ENCODE results near the gene RPS5. TPM values are rescaled to one million over a fixed set of nuclear protein-coding genes. Genes with fewer than 3 reads are reported as not detected.
"Not testable (repeated sequence)": the region's sequence is repeated elsewhere in the genome, so short reads cannot be mapped to it uniquely, and the experiment has no call there.

Gene RPS5
- total and polyA plus RNA-seq, 10 donors, result 712 to 2,466 (median 1,177) TPM

DNA sequence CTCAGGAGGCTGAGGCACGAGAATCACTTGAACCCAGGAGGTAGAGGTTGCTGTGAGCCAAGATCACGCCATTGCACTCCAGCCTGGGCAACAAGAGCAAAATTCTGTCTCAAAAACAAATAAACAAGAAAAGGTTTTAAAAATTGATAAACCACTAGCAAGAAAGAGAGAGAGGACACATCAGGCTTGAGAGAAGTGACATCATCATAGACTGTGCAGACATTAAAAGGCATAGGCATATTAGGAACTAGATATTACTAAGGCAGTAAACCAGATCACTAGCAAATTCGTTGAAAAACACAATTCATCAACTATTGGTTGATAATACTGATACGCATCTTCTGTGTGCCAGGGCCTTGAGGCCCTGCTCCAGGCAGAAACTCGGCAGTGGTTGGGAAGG, 41.5 kb upstream of the RPS5 start:
- 76 to 89% (median 80%) methylated on average over 5 of the region's 5 CpGs for WGBS, 5 donors
- H3K27me3 ChIP-seq (replicated peaks in 1 of 7), result peaks cover 0 to 39% (median 2%) of the 10 kb centered on the region in 7 donors

DNA sequence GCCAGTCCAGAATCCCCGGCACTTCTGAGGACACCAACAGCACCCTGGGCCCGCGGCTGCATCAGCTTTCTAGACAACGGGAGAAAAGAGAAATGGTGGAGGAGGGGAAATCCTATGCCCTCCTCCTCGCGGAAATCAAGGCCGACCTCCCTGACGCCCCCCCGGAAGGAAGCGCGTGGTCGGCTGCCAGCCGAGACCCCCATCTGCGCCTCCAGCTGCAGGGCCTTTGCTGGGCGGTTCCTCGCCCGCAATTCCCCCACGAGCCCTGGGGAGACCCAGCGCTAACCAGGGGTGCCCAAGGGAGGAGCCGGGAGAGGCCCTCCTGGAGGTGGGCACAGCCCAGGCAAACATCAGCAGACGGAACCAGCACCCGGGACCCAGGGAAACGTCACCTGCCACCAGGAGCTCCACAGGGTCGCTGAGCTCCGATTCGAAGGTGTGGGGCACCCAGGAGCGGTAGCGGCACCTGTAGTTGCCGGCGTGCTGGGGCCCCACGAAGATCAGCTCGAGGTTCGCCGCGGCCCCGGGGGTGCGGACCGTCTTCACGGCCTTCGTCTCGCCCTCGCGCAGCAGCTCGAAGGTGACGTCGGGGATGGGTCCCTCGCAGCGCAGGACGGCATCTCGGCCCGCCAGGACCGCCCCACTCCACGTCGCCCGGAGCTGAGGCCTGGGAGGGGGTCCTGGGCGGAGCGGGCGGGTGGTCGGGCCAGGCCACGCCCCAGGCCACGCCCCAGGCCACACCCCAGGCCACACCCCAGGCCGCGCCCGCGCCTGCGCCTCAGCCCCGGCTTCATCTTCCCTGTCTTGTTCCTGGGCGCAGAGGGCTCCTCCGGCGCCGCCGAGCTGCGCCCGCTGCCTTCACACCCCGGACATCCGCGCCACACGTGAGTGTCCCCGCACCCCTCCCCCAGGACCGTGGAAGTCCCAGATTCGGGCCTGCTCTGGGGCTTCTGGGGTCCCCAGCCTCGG, 39.8 kb upstream of the RPS5 start:
- DNase-seq, result peak; percentile 91
- H3K4me3 ChIP-seq, result peak overlapping the region; percentile 31 to 76 (median 64)
- peak overlapping the region; percentile 30 to 87 (median 80) for H3K27ac ChIP-seq
- H3K9me3 ChIP-seq, result no peaks in the 10 kb centered on the region
- peaks cover 0 to 51% (median 2%) of the 10 kb centered on the region in 7 donors for H3K27me3 ChIP-seq (replicated peaks in 1 of 7)
- peaks cover 0 to 53% (median 32%) of the 10 kb centered on the region in 6 donors for H3K4me1 ChIP-seq
- peaks cover 0 to 21% (median 3%) of the 10 kb centered on the region in 6 donors for H3K36me3 ChIP-seq
- TF ChIP-seq, protein P1, sequence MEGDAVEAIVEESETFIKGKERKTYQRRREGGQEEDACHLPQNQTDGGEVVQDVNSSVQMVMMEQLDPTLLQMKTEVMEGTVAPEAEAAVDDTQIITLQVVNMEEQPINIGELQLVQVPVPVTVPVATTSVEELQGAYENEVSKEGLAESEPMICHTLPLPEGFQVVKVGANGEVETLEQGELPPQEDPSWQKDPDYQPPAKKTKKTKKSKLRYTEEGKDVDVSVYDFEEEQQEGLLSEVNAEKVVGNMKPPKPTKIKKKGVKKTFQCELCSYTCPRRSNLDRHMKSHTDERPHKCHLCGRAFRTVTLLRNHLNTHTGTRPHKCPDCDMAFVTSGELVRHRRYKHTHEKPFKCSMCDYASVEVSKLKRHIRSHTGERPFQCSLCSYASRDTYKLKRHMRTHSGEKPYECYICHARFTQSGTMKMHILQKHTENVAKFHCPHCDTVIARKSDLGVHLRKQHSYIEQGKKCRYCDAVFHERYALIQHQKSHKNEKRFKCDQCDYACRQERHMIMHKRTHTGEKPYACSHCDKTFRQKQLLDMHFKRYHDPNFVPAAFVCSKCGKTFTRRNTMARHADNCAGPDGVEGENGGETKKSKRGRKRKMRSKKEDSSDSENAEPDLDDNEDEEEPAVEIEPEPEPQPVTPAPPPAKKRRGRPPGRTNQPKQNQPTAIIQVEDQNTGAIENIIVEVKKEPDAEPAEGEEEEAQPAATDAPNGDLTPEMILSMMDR (IDR thresholded peaks at IDR 0.05 in 8 of 11, conservative IDR thresholded peaks at IDR 0.05 in 3 of 11), result no peak
- TF ChIP-seq POLR2A (IDR thresholded peaks at IDR 0.05), result peak in 1 of 3 donors; percentile 12
- TF ChIP-seq POLR2AphosphoS5 (IDR thresholded peaks at IDR 0.05), result peak; percentile 81 to 87 (median 81)
- intact Hi-C loops (cut with DNase I; ENCODE audit: low total_unique reads), result no loop called here
- 1 to 3% (median 2%) methylated on average over 22 to 82 of the region's 82 CpGs for WGBS, 5 donors

More for the DNA sequence above, 41.5 kb upstream of the RPS5 start:
- TF ChIP-seq POLR2AphosphoS5 (IDR thresholded peaks at IDR 0.05), result no peak
- TF ChIP-seq POLR2A (IDR thresholded peaks at IDR 0.05), result no peak
- TF ChIP-seq, protein P1 (IDR thresholded peaks at IDR 0.05 in 8 of 11, conservative IDR thresholded peaks at IDR 0.05 in 3 of 11), result no peak
- no peak for DNase-seq
- intact Hi-C loops (cut with DNase I; ENCODE audit: low total_unique reads), result no loop called here
- Histone ChIP-seq H3K4me1 (peaks cover 0 to 47% (median 32%) of the 10 kb centered on the region in 6 donors), H3K27ac (no peak overlapping the region), H3K4me3 (no peak overlapping the region), H3K36me3 (peaks cover 0 to 15% (median 0%) of the 10 kb centered on the region in 6 donors), H3K9me3 (no peaks in the 10 kb centered on the region)

DNA sequence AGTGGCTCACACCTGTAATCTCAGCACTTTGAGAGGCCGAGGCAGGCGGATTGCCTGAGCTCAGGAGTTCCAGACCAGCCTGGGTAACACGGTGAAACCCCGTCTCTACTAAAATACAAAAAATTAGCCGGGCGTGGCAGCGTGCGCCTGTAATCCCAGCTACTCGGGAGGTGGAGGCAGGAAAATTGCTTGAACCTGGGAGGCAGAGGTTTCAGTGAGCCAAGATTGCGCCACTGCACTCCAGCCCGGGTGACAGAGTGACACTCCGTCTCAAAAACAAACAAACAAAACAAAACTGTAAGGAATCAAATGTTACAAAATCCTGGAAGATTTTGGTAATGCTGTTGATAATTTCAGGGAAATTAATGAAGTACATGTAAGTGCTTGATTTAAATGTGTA, 39.0 kb upstream of the RPS5 start:
- 18 to 32% (median 29%) methylated on average over 12 of the region's 12 CpGs for WGBS, 5 donors
- DNase-seq, result not testable (repeated sequence)

DNA sequence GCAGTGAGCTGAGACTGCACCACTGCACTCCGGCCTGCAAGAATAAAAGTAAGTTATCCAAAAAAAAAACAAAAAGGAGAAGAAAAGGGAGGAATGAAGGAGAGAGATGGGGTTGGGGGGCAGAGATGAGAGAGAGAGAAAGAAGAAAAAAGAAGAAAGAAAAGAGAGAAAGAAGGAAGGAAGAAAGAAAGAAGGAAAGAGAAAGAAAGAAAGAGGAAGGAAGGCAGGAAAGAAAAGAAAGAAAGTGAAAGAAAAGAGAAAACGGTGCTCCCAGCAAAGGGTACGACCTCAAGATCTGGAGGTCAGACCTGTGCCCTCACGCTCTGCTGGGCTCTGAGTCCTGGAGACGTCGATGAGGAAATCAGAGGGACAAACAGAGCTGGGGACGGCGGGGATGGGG, 37.5 kb upstream of the RPS5 start:
- Histone ChIP-seq H3K4me3 (peak overlapping the region in 3 of 8 donors; percentile 4 to 43 (median 18)), H3K4me1 (peaks cover 0 to 53% (median 32%) of the 10 kb centered on the region in 6 donors), H3K36me3 (peaks cover 0 to 24% (median 3%) of the 10 kb centered on the region in 6 donors), H3K9me3 (no peaks in the 10 kb centered on the region), H3K27ac (no peak overlapping the region), H3K27me3 (replicated peaks in 1 of 7) (peaks cover 0 to 51% (median 2%) of the 10 kb centered on the region in 7 donors)
- peak; percentile 20 for DNase-seq
- intact Hi-C loops (cut with DNase I; ENCODE audit: low total_unique reads), result no loop called here
- 48 to 62% (median 55%) methylated on average over 8 of the region's 8 CpGs for WGBS, 5 donors
- no peak for TF ChIP-seq POLR2AphosphoS5 (IDR thresholded peaks at IDR 0.05)
- TF ChIP-seq, protein P1 (IDR thresholded peaks at IDR 0.05 in 8 of 11, conservative IDR thresholded peaks at IDR 0.05 in 3 of 11), result no peak
- no peak for TF ChIP-seq POLR2A (IDR thresholded peaks at IDR 0.05)

More for the DNA sequence above, 39.0 kb upstream of the RPS5 start:
- intact Hi-C loops (cut with DNase I; ENCODE audit: low total_unique reads); H3K9me3 ChIP-seq: not testable (repeated sequence)
- peaks cover 0 to 21% (median 3%) of the 10 kb centered on the region in 6 donors for H3K36me3 ChIP-seq
- H3K27ac ChIP-seq, result peak overlapping the region in 7 of 8 donors; percentile 29 to 87 (median 82)
- H3K4me3 ChIP-seq, result peak overlapping the region; percentile 31 to 76 (median 64)
- peaks cover 0 to 53% (median 32%) of the 10 kb centered on the region in 6 donors for H3K4me1 ChIP-seq
- H3K27me3 ChIP-seq (replicated peaks in 1 of 7), result peaks cover 0 to 51% (median 2%) of the 10 kb centered on the region in 7 donors

Measured in spleen (tissue), 11 donors.